Measurements from ENCODE around the gene PSMD11. TPM values are rescaled to one million over a fixed set of nuclear protein-coding genes. Genes with fewer than 3 reads are reported as not detected.
"Not testable (repeated sequence)": the region's sequence is repeated elsewhere in the genome, so short reads cannot be mapped to it uniquely, and the experiment has no call there.

Gene PSMD11
- total and polyA plus RNA-seq, 2 donors (not counting 3 experiments of a cell fraction or from before 2014, with no cell fraction given) = 59.4 to 153 TPM

GRCh38 chr17:32398946-32399345 is 45.4 kb upstream of the PSMD11 start:
- Histone ChIP-seq H3K4me2 (ENCODE audit: insufficient read depth, low read length) (no peak overlapping the region), H3K79me2 (ENCODE audit: control insufficient read depth, insufficient read depth, low read length) (no peaks in the 10 kb centered on the region), H3K36me3 (ENCODE audit: control insufficient read depth in 2 of 2, extremely low read depth in 1 of 2, insufficient read depth in 2 of 2, low read length in 2 of 2) (no peaks in the 10 kb centered on the region), H3K27me3 (ENCODE audit: control insufficient read depth in 2 of 2, insufficient read depth in 2 of 2, low read length in 2 of 2) (no peaks in the 10 kb centered on the region), H3K4me3 (replicated peaks in 1 of 3; ENCODE audit: insufficient read depth in 1 of 3, low read depth in 1 of 3, low read length in 3 of 3) (no peak overlapping the region), H3K27ac (ENCODE audit: insufficient read depth, low read depth, low read length) (no peak overlapping the region), H3K9me1 (replicated peaks; ENCODE audit: control insufficient read depth, extremely low read depth, insufficient read depth, low read length) (no peaks in the 10 kb centered on the region), H4K20me1 (replicated peaks; ENCODE audit: control insufficient read depth, extremely low read depth, insufficient read depth, low read length) (no peaks in the 10 kb centered on the region), H3K9me3 (replicated peaks; ENCODE audit: control insufficient read depth, insufficient read depth, low read length) (no peaks in the 10 kb centered on the region), H3K4me1 (ENCODE audit: control insufficient read depth, extremely low read depth, insufficient read depth, low read length) (no peaks in the 10 kb centered on the region), H3K9ac (replicated peaks; ENCODE audit: extremely low read depth, insufficient read depth, low read length) (no peak overlapping the region), H2AFZ (ENCODE audit: low read depth, low read length) (no peak overlapping the region)
- ChIA-PET POLR2A (no interaction called here), CTCF (interaction anchor here (0.9 to 1.5 kb wide), 3 partner anchors 9 to 45 kb away, joined by 3 to 6 read pairs (median 5); partner anchors contain the start of gene PSMD11)
- dilution Hi-C loops (cut with MboI; ENCODE audit: extremely low pct_ligation_motif_present, low sequenced_read_pairs) (no loop called here), intact Hi-C loops (cut with micrococcal nuclease) (no loop called here)
- no TSS peak for BruUV-seq (replicated peaks)
- TF ChIP-seq EZH2 (IDR thresholded peaks at IDR 0.05; ENCODE audit: borderline replicate concordance, low read depth, low read length, severe bottlenecking) = no peak
- no peak for TF ChIP-seq FOS (IDR thresholded peaks at IDR 0.05; ENCODE audit: borderline replicate concordance, insufficient read depth, low read length)
- TF ChIP-seq GATA2 (IDR thresholded peaks at IDR 0.05; ENCODE audit: insufficient read depth, insufficient read length, low read depth, low read length) = no peak
- no peak for TF ChIP-seq MYC (IDR thresholded peaks at IDR 0.05; ENCODE audit: low read depth, low read length)
- no peak for TF ChIP-seq CTCF (IDR thresholded peaks at IDR 0.05; ENCODE audit: extremely low read depth in 1 of 2, insufficient read depth in 1 of 2, low read depth in 1 of 2, low read length in 2 of 2)
- TF ChIP-seq JUN (IDR thresholded peaks at IDR 0.05; ENCODE audit: borderline replicate concordance, insufficient read depth, insufficient read length, low read depth) = no peak
- no peak for TF ChIP-seq POLR2A (IDR thresholded peaks at IDR 0.05; ENCODE audit: low read depth, low read length)
- no peak for TF ChIP-seq MAX (IDR thresholded peaks at IDR 0.05; ENCODE audit: insufficient read depth, insufficient read length)
- TF ChIP-seq POLR2AphosphoS5 (IDR thresholded peaks at IDR 0.05; ENCODE audit: insufficient read depth, low read depth, low read length) = no peak
- DNase-seq (ENCODE audit: low read depth, low spot score) (no peak), FAIRE-seq (no peak)

- H3K4me1 ChIP-seq (ENCODE audit: control insufficient read depth, extremely low read depth, insufficient read depth, low read length); H3K27ac ChIP-seq (ENCODE audit: insufficient read depth, low read depth, low read length); H4K20me1 ChIP-seq (replicated peaks; ENCODE audit: control insufficient read depth, extremely low read depth, insufficient read depth, low read length); H3K9ac ChIP-seq (replicated peaks; ENCODE audit: extremely low read depth, insufficient read depth, low read length); H3K79me2 ChIP-seq (ENCODE audit: control insufficient read depth, insufficient read depth, low read length); H2AFZ ChIP-seq (ENCODE audit: low read depth, low read length); H3K27me3 ChIP-seq (ENCODE audit: control insufficient read depth in 2 of 2, insufficient read depth in 2 of 2, low read length in 2 of 2); H3K36me3 ChIP-seq (ENCODE audit: control insufficient read depth in 2 of 2, extremely low read depth in 1 of 2, insufficient read depth in 2 of 2, low read length in 2 of 2); H3K4me2 ChIP-seq (ENCODE audit: insufficient read depth, low read length); H3K9me3 ChIP-seq (replicated peaks; ENCODE audit: control insufficient read depth, insufficient read depth, low read length); dilution Hi-C loops (cut with MboI; ENCODE audit: extremely low pct_ligation_motif_present, low sequenced_read_pairs); DNase-seq (ENCODE audit: low read depth, low spot score); POLR2A ChIA-PET; H3K9me1 ChIP-seq (replicated peaks; ENCODE audit: control insufficient read depth, extremely low read depth, insufficient read depth, low read length); CTCF ChIA-PET; BruUV-seq (replicated peaks); H3K4me3 ChIP-seq (replicated peaks in 1 of 3; ENCODE audit: insufficient read depth in 1 of 3, low read depth in 1 of 3, low read length in 3 of 3); FAIRE-seq; intact Hi-C loops (cut with micrococcal nuclease): not testable (repeated sequence)
Measured at GRCh38 chr17:32410085-32410484, 34.2 kb upstream of the PSMD11 start.
